BE2C (cell line): Measurements from ENCODE around the gene UBE3C.

ENCODE experiments used
- DNase-seq: peaks from one replicate; pipeline ENCODE4 v3.0.0-alpha.2; 2020
- H3K27me3 ChIP-seq: fragments of 250-450 bp; sonication (Bioruptor Pico); 2 replicates; pipeline ENCODE4 v1.5.1; 2020; ENCODE audit warnings: mild to moderate bottlenecking
- H3K36me3 ChIP-seq: fragments of 250-450 bp; sonication (Bioruptor Pico); 2 replicates; pipeline ENCODE4 v1.5.1; 2020; ENCODE audit warnings: mild to moderate bottlenecking
- H3K4me1 ChIP-seq: fragments of 250-450 bp; sonication (Bioruptor Pico); 2 replicates; pipeline ENCODE4 v1.5.1; 2020
- H3K4me3 ChIP-seq: 2 replicates; pipeline ENCODE4 v1.5.1; 2011; ENCODE audit warnings: low read depth, low read length
- H3K9me3 ChIP-seq: fragments of 250-450 bp; sonication (Bioruptor Pico); 2 replicates; pipeline ENCODE4 v1.5.1; 2020
- TF ChIP-seq, protein P1 (sequence below): IDR thresholded peaks from 2 replicates; pipeline ENCODE4 v1.5.1; 2012; ENCODE audit warnings: mild to moderate bottlenecking, low read depth, low read length

The UBE3C gene

DNA sequence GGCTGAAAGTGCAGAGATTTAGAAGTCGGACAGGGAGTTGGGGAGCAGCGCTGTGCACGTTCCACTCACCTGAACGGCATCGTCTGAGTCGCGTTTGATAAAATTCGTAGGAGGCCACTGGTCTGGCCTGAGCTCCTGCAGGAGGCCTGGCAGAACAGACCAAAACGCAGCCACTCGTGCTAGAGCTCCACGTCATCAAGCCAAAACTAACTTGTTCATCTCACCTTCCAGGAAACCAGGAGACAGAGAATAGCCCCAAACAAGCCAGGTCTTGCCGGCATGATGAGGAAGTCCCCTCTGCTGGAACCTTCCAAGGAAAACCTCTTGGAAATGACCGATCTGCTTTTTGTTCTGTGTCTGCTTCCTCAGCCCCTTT, 154.7 kb downstream of the UBE3C start:
- TF ChIP-seq, protein P1, sequence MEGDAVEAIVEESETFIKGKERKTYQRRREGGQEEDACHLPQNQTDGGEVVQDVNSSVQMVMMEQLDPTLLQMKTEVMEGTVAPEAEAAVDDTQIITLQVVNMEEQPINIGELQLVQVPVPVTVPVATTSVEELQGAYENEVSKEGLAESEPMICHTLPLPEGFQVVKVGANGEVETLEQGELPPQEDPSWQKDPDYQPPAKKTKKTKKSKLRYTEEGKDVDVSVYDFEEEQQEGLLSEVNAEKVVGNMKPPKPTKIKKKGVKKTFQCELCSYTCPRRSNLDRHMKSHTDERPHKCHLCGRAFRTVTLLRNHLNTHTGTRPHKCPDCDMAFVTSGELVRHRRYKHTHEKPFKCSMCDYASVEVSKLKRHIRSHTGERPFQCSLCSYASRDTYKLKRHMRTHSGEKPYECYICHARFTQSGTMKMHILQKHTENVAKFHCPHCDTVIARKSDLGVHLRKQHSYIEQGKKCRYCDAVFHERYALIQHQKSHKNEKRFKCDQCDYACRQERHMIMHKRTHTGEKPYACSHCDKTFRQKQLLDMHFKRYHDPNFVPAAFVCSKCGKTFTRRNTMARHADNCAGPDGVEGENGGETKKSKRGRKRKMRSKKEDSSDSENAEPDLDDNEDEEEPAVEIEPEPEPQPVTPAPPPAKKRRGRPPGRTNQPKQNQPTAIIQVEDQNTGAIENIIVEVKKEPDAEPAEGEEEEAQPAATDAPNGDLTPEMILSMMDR = no peak
- Histone ChIP-seq H3K4me1 (no peaks in the 10 kb centered on the region), H3K9me3 (no peaks in the 10 kb centered on the region), H3K27me3 (no peaks in the 10 kb centered on the region), H3K36me3 (no peaks in the 10 kb centered on the region), H3K4me3 (no peak overlapping the region)
- no peak for DNase-seq

DNA sequence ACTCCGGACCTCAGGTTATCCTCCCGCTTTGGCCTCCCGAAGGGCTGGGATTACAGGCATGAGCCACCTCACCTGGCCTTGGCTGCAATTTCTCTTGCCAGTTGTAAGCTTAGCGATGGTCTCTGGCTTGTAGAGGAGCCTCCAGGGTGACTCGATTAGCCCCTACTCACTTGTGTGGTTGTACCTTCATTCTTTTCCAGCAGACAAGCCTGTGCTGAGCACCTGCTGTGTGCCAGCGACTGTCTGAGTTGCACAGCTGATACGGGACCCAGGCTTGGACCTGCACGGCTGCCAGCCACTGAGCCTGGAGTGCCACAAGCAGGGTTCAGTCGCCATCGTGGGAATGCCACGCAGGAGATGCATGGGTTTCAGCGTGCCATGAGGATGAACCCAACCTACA, 156.0 kb downstream of the UBE3C start:
- no peaks in the 10 kb centered on the region for H3K4me1 ChIP-seq

DNA sequence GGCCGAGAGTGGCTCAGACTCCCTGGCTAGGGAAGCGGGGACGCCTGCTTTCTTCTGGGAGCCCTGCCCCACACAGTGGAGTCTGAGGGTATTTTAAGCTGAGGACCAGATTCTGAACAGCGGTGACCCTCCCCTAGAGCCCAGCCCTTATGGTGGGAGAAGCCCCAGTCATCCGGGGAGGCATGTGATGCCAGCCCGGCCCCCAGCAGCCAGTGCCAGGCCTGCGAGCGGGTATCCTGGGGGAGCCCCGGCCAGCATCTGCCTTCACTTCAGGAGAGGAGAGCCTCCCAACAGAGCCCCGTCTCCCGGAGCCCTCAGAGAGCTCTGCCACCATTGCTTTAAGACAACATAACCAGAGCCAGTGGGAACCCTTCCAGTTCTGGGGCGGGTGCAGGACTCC, 156.6 kb downstream of the UBE3C start:
- Histone ChIP-seq H3K36me3 (no peaks in the 10 kb centered on the region), H3K27me3 (no peaks in the 10 kb centered on the region), H3K9me3 (no peaks in the 10 kb centered on the region), H3K4me3 (no peak overlapping the region), H3K4me1 (no peaks in the 10 kb centered on the region)
- DNase-seq = no peak
- TF ChIP-seq, protein P1 = no peak

More for the DNA sequence above, 156.0 kb downstream of the UBE3C start:
- no peaks in the 10 kb centered on the region for H3K27me3 ChIP-seq
- no peaks in the 10 kb centered on the region for H3K9me3 ChIP-seq
- no peak overlapping the region for H3K4me3 ChIP-seq
- H3K36me3 ChIP-seq = no peaks in the 10 kb centered on the region
- DNase-seq = no peak
- TF ChIP-seq, protein P1 = no peak

DNA sequence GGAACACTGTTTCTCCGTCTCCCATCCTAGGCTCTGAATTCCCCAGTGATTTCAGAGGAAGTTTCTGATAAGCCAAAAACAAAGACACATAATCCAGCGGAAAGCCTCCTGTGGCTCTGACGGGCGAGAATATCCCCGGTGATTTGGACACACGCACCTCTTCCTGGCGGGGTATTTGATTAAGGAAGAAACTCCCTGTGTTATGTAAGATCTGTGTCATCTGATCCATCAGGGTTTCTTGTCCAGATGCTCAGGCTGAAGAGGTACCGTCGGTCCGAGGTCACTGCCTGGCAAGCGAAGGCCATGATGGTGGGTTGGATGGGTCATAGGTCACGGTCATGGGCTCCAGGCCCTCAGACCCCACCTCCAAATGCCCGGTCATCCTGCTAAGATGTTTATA, 158.5 kb downstream of the UBE3C start:
- no peaks in the 10 kb centered on the region for H3K9me3 ChIP-seq
- no peaks in the 10 kb centered on the region for H3K36me3 ChIP-seq
- no peak for DNase-seq
- H3K27me3 ChIP-seq = no peaks in the 10 kb centered on the region
- no peak overlapping the region for H3K4me3 ChIP-seq
- TF ChIP-seq, protein P1 = no peak
- no peaks in the 10 kb centered on the region for H3K4me1 ChIP-seq

DNA sequence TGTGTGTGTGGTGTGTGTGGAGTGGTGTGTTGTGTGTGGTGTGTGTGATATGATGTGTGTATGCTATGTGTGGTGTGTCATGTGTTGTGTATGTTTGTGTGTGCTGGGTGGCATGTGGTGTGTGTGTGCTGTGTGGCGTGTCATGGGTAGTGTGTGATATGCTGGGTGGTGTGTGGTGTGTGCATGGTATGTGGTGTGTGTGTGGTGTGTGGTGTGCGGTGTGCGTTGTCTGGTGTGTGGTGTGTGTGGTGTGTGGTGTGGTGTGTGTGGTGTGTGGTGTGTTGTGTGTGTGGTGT, 160.5 kb downstream of the UBE3C start:
- Histone ChIP-seq H3K27me3 (no peaks in the 10 kb centered on the region), H3K9me3 (no peaks in the 10 kb centered on the region), H3K36me3 (no peaks in the 10 kb centered on the region), H3K4me3 (no peak overlapping the region), H3K4me1 (no peaks in the 10 kb centered on the region)
- no peak for DNase-seq
- TF ChIP-seq, protein P1 = no peak

DNA sequence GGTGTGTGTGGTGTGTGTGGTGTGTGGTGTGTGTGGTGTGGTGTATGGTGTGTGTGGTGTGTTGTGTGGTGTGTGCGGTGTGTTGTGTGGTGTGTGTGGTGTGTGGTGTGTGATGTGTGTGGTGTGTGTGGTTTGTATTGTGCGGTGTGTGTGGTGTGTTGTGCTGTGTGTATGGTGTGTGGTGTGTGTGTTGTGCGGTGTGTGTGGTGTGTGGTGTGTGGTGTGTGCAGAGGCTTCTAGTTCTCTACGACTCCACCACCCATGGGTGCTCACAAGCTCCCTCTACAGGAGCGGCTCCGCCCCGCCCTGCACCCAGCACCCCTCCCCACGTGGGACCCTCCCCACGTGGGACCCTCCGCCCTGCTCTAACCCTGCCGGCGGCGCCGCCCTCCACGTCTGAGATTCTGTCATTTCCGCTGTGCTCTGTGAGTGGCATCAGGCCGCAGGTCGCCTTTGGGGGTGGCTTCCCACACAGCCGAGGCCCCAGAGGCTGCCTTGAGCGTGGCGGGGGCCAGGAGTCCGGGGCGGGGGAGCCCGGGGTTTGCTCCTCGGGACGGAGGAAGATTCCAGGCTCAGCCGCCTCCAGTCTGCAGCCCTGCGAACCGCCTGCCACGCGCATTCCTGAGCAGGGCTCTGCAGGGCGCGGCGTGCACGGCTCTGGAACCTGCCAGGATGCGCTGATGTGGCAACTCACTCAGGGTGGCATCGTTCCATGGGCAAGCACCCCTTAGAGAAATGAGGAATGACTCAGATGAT, 161.1 kb downstream of the UBE3C start:
- no peaks in the 10 kb centered on the region for H3K9me3 ChIP-seq
- TF ChIP-seq, protein P1 = no peak
- no peaks in the 10 kb centered on the region for H3K27me3 ChIP-seq
- no peaks in the 10 kb centered on the region for H3K36me3 ChIP-seq
- H3K4me1 ChIP-seq = no peaks in the 10 kb centered on the region
- no peak for DNase-seq
- no peak overlapping the region for H3K4me3 ChIP-seq
